HG03342 (cell line): ENCODE measurements around the gene GALNS.

Experiments
- ATAC-seq: cut with Tn5 transposase; IDR thresholded peaks from one replicate; pipeline ENCODE4 v1.9.1; 2021; ENCODE audit warnings: mild to moderate bottlenecking, moderate library complexity; ENCODE audit not compliant: unreplicated experiment

GALNS gene

GRCh38 chr16:88820385-88821025, 36.2 kb downstream of the GALNS start:
- no peak for ATAC-seq

- ATAC-seq: no peak
Measured at GRCh38 chr16:88819126-88819525, 37.6 kb downstream of the GALNS start.

- no peak for ATAC-seq
Measured at GRCh38 chr16:88818575-88818874, 38.2 kb downstream of the GALNS start.

GRCh38 chr16:88817785-88818574, 38.8 kb downstream of the GALNS start:
- ATAC-seq: no peak

- no peak for ATAC-seq
Measured at GRCh38 chr16:88816736-88817535, 39.8 kb downstream of the GALNS start.

- ATAC-seq: no peak
Measured at GRCh38 chr16:88815901-88816589, 40.7 kb downstream of the GALNS start.

- no peak for ATAC-seq
Measured at GRCh38 chr16:88815227-88815626, 41.5 kb downstream of the GALNS start.

- ATAC-seq: no peak
Measured at GRCh38 chr16:88814144-88814502, 42.6 kb downstream of the GALNS start.

- no peak for ATAC-seq
Measured at GRCh38 chr16:88813269-88814143, 43.2 kb downstream of the GALNS start.

GRCh38 chr16:88812513-88813268, 44.1 kb downstream of the GALNS start:
- no peak for ATAC-seq

GRCh38 chr16:88811769-88812512, 44.8 kb downstream of the GALNS start, which contains the start of gene APRT:
Gene APRT, minus strand, starts transcription at chr16:88811928. Its CDS starts 29 bp downstream, at chr16:88811899.
- ATAC-seq: peak; percentile 57

GRCh38 chr16:88810912-88811768, 45.6 kb downstream of the GALNS start:
- peak; percentile 39 for ATAC-seq

GRCh38 chr16:88810166-88810911, 46.4 kb downstream of the GALNS start:
- ATAC-seq: no peak

- ATAC-seq: no peak
Measured at GRCh38 chr16:88809676-88810165, 47.0 kb downstream of the GALNS start.

GRCh38 chr16:88809068-88809675, 47.6 kb downstream of the GALNS start:
- ATAC-seq: no peak

GRCh38 chr16:88807626-88808453, 48.9 kb downstream of the GALNS start:
- no peak for ATAC-seq
